ENCODE measurements around the gene FBXO48.

FBXO48 gene

GRCh38 chr2:68435615-68436014 lies 31.5 kb downstream of the FBXO48 start:
- no peak for DNase-seq (ENCODE audit: low read depth)

- no peak for DNase-seq (ENCODE audit: low read depth)
These were observed 32.1 kb downstream of the FBXO48 start for GRCh38 chr2:68434981-68435380.

- DNase-seq (ENCODE audit: low read depth): no peak
These were observed 34.1 kb downstream of the FBXO48 start for GRCh38 chr2:68432696-68433658.

- no peak for DNase-seq (ENCODE audit: low read depth)
These were observed 35.6 kb downstream of the FBXO48 start for GRCh38 chr2:68431316-68431972.

GRCh38 chr2:68429311-68429826 lies 37.7 kb downstream of the FBXO48 start:
- no peak for DNase-seq (ENCODE audit: low read depth)

- no peak for DNase-seq (ENCODE audit: low read depth)
These were observed 38.3 kb downstream of the FBXO48 start for GRCh38 chr2:68428746-68429145.

GRCh38 chr2:68428126-68428525 lies 39.0 kb downstream of the FBXO48 start:
- no peak for DNase-seq (ENCODE audit: low read depth)

- no peak for DNase-seq (ENCODE audit: low read depth)
These were observed 40.1 kb downstream of the FBXO48 start for GRCh38 chr2:68426848-68427579.

GRCh38 chr2:68426446-68426845 lies 40.6 kb downstream of the FBXO48 start:
- DNase-seq (ENCODE audit: low read depth): no peak

- DNase-seq (ENCODE audit: low read depth): no peak
These were observed 41.6 kb downstream of the FBXO48 start for GRCh38 chr2:68425503-68425902.

- DNase-seq (ENCODE audit: low read depth): no peak
These were observed 43.0 kb downstream of the FBXO48 start for GRCh38 chr2:68423966-68424650.

GRCh38 chr2:68420254-68420910 lies 46.7 kb downstream of the FBXO48 start:
- no peak for DNase-seq (ENCODE audit: low read depth)

GRCh38 chr2:68418855-68419254 lies 48.2 kb downstream of the FBXO48 start:
- DNase-seq (ENCODE audit: low read depth): no peak

- no peak for DNase-seq (ENCODE audit: low read depth)
These were observed 48.7 kb downstream of the FBXO48 start for GRCh38 chr2:68418419-68418818.

GRCh38 chr2:68417926-68418325 lies 49.2 kb downstream of the FBXO48 start:
- DNase-seq (ENCODE audit: low read depth): no peak

GRCh38 chr2:68416081-68416675 lies 50.9 kb downstream of the FBXO48 start:
- no peak for DNase-seq (ENCODE audit: low read depth)

GRCh38 chr2:68415521-68415920 lies 51.6 kb downstream of the FBXO48 start:
- DNase-seq (ENCODE audit: low read depth): no peak

GRCh38 chr2:68414876-68415275 lies 52.2 kb downstream of the FBXO48 start:
- DNase-seq (ENCODE audit: low read depth): no peak

- no peak for DNase-seq (ENCODE audit: low read depth)
These were observed 52.6 kb downstream of the FBXO48 start for GRCh38 chr2:68414452-68414851.

GRCh38 chr2:68413466-68413865 lies 53.6 kb downstream of the FBXO48 start:
- no peak for DNase-seq (ENCODE audit: low read depth)

Measured in HS-27A (cell line).